Measurements from ENCODE around the gene FAM117A. TPM values are rescaled to one million over a fixed set of nuclear protein-coding genes. Genes with fewer than 3 reads are reported as not detected.

Gene FAM117A
- total and polyA plus RNA-seq, 3 donors from 2014 or later, result 30.2 to 67.3 (median 38.1) TPM

GRCh38 chr17:49795372-49795771, 31.4 kb upstream of the FAM117A start:
- no peaks in the 10 kb centered on the region for H3K36me3 ChIP-seq (ENCODE audit: low read depth, missing control alignments)
- WGBS, 2 donors, result 89 to 90% methylated on average over 5 of the region's 5 CpGs

DNA sequence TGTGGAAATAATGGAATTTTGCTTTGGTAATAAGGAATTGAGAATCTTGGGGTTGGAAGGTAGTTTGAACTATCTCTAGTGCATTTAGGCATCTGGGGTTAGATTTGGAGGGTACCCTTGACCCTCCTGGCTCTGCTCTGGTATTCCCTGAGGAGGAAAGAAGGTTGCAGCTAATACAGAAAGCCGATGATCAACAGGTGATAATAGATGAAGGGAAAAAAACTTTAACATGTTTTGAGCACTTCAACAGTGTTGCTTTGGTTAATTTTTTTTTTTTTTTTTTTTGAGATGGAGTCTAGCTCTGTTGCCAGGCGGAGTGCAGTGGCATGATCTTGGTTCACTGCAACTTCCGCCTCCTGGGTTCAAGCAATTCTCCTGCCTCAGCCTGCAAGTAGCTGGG, 29.4 kb upstream of the FAM117A start:
- no peaks in the 10 kb centered on the region for H3K9me3 ChIP-seq
- 85 to 89% methylated on average over 3 of the region's 3 CpGs for WGBS, 2 donors
- H3K4me3 ChIP-seq, result no peak overlapping the region
- TF ChIP-seq, protein P1, sequence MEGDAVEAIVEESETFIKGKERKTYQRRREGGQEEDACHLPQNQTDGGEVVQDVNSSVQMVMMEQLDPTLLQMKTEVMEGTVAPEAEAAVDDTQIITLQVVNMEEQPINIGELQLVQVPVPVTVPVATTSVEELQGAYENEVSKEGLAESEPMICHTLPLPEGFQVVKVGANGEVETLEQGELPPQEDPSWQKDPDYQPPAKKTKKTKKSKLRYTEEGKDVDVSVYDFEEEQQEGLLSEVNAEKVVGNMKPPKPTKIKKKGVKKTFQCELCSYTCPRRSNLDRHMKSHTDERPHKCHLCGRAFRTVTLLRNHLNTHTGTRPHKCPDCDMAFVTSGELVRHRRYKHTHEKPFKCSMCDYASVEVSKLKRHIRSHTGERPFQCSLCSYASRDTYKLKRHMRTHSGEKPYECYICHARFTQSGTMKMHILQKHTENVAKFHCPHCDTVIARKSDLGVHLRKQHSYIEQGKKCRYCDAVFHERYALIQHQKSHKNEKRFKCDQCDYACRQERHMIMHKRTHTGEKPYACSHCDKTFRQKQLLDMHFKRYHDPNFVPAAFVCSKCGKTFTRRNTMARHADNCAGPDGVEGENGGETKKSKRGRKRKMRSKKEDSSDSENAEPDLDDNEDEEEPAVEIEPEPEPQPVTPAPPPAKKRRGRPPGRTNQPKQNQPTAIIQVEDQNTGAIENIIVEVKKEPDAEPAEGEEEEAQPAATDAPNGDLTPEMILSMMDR (IDR thresholded peaks at IDR 0.05), result no peak
- TF ChIP-seq POLR2A (IDR thresholded peaks at IDR 0.05), result no peak
- H3K27me3 ChIP-seq, result no peaks in the 10 kb centered on the region
- DNase-seq, result no peak
- no peak overlapping the region for H3K27ac ChIP-seq
- H3K4me1 ChIP-seq, result peaks cover 21% of the 10 kb centered on the region
- intact Hi-C loops (cut with DNase I; ENCODE audit: low total_unique reads), result no loop called here
- no peaks in the 10 kb centered on the region for H3K36me3 ChIP-seq (ENCODE audit: low read depth, missing control alignments)

More at GRCh38 chr17:49795372-49795771, 31.4 kb upstream of the FAM117A start:
- Histone ChIP-seq H3K27me3 (no peaks in the 10 kb centered on the region), H3K9me3 (no peaks in the 10 kb centered on the region), H3K27ac (no peak overlapping the region), H3K4me1 (peaks cover 11% of the 10 kb centered on the region), H3K4me3 (no peak overlapping the region)
- no peak for DNase-seq
- intact Hi-C loops (cut with DNase I; ENCODE audit: low total_unique reads), result no loop called here
- TF ChIP-seq POLR2A (IDR thresholded peaks at IDR 0.05), result no peak
- TF ChIP-seq, protein P1 (IDR thresholded peaks at IDR 0.05), result no peak

GRCh38 chr17:49789243-49789578, 25.3 kb upstream of the FAM117A start:
- intact Hi-C loops (cut with DNase I; ENCODE audit: low total_unique reads), result no loop called here
- no peak for DNase-seq

DNA sequence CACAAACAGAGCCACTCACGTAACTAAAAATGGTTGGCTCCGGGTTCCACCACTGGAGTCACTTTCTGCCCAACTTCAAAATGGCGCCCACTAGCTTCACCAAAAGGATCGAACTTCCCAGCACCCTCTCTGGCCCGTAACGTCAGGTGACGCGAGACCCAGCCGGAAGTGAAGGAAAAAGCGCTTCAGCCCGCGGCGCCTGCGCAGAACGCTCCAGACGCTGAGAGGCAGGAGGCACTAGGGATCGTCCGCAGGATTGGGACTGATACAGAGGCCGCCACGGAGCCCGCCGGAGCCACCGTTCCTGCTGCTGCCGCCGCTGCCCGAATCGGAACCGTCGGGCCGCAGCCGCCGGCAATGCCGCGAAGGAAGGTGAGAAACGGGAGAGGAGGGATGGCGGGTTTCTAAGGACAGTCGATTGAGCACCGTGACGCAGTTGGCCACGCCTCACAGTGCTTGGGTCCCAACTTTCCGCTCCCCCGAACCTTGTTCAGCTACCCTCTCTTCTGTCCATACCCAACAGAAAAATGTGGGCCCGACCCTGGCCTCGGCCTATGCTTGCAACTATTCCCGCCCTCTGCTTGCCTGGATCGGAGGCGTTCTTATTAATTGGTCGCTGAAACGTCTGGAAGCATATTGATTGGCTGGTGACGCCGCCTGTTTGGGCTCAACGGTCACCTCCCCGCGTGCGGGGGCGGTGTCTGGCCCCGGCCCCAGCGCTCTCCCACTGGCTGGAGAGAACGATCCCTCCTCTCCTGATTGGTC, 24.7 kb upstream of the FAM117A start, which contains the start of gene KAT7:
KAT7 (plus strand) TSS at position 204 of the 765 bp plus-strand sequence; CDS start at position 358, 154 bp downstream.
- peak within 1 kb of the TSS; percentile 89 to 96 for H3K4me3 ChIP-seq
- peaks cover 25% of the 10 kb centered on the region for H3K4me1 ChIP-seq
- H3K36me3 ChIP-seq (ENCODE audit: low read depth, missing control alignments), result no peaks in the 10 kb centered on the region
- peak; percentile 99 for DNase-seq
- no peaks in the 10 kb centered on the region for H3K27me3 ChIP-seq
- H3K27ac ChIP-seq, result peak within 1 kb of the TSS; percentile 95 to 99
- no peak for TF ChIP-seq POLR2A (IDR thresholded peaks at IDR 0.05)
- TF ChIP-seq, protein P1 (IDR thresholded peaks at IDR 0.05), result no peak
- intact Hi-C loops (cut with DNase I; ENCODE audit: low total_unique reads), result no loop called here
- 0 to 1% methylated on average over 20 to 59 of the region's 59 CpGs for WGBS, 2 donors
- no peaks in the 10 kb centered on the region for H3K9me3 ChIP-seq

More at GRCh38 chr17:49789243-49789578, 25.3 kb upstream of the FAM117A start:
- peak overlapping the region; percentile 89 to 96 for H3K4me3 ChIP-seq
- H3K36me3 ChIP-seq (ENCODE audit: low read depth, missing control alignments), result no peaks in the 10 kb centered on the region
- no peaks in the 10 kb centered on the region for H3K27me3 ChIP-seq
- TF ChIP-seq POLR2A (IDR thresholded peaks at IDR 0.05), result no peak
- TF ChIP-seq, protein P1 (IDR thresholded peaks at IDR 0.05), result no peak
- peaks cover 25% of the 10 kb centered on the region for H3K4me1 ChIP-seq
- H3K27ac ChIP-seq, result peak overlapping the region; percentile 34 to 95
- no peaks in the 10 kb centered on the region for H3K9me3 ChIP-seq
- 2 to 3% methylated on average over 15 to 17 of the region's 17 CpGs for WGBS, 2 donors
